Urothelium cell line (cell line): ENCODE measurements around the gene ADGRL4.
A peak's percentile ranks its signal among the peaks of the same experiment; 100 is the strongest.
"Not testable (repeated sequence)": the region's sequence is repeated elsewhere in the genome, so short reads cannot be mapped to it uniquely, and the experiment has no call there.

Experiments used
- DNase-seq: peaks from one replicate; pipeline ENCODE4 v3.0.0; 2011; ENCODE audit warnings: low spot score, mixed read lengths
- FAIRE-seq: peaks from 2 replicates; lab custom pipeline; 2011; peaks lifted over from hg19 to GRCh38; lab: Jason Lieb, UNC

ADGRL4 gene

GRCh38 chr1:79006564-79006963 lies at the start of gene ADGRL4:
Gene ADGRL4, minus strand, starts transcription at chr1:79006730. Its CDS starts 76 bp downstream, at chr1:79006654.
- DNase-seq (peak; percentile 59), FAIRE-seq (peak; percentile 62)

GRCh38 chr1:79055856-79056255 lies 49.3 kb upstream of the ADGRL4 start:
- no peak for DNase-seq
- no peak for FAIRE-seq

GRCh38 chr1:79052829-79053449 lies 46.4 kb upstream of the ADGRL4 start:
- FAIRE-seq = no peak

GRCh38 chr1:79044974-79045650 lies 38.6 kb upstream of the ADGRL4 start:
- no peak for FAIRE-seq
- no peak for DNase-seq

More at GRCh38 chr1:79052829-79053449, 46.4 kb upstream of the ADGRL4 start:
- DNase-seq = no peak

GRCh38 chr1:79043506-79043905 lies 37.0 kb upstream of the ADGRL4 start:
- FAIRE-seq (no peak), DNase-seq (peak; percentile 24)

- DNase-seq (no peak), FAIRE-seq (no peak)
These were observed 36.0 kb upstream of the ADGRL4 start for GRCh38 chr1:79042539-79042938.

- FAIRE-seq (no peak), DNase-seq (peak; percentile 12)
These were observed 35.6 kb upstream of the ADGRL4 start for GRCh38 chr1:79042117-79042516.

- DNase-seq = no peak
- FAIRE-seq = no peak
These were observed 35.1 kb upstream of the ADGRL4 start for GRCh38 chr1:79041666-79042065.

- FAIRE-seq = no peak
These were observed 34.0 kb upstream of the ADGRL4 start for GRCh38 chr1:79040424-79041082.

GRCh38 chr1:79037085-79037484 lies 30.6 kb upstream of the ADGRL4 start:
- FAIRE-seq (no peak), DNase-seq (no peak)

More at GRCh38 chr1:79040424-79041082, 34.0 kb upstream of the ADGRL4 start:
- no peak for DNase-seq

- FAIRE-seq = no peak
- DNase-seq = no peak
These were observed 6.0 kb upstream of the ADGRL4 start for GRCh38 chr1:79012500-79012899.

GRCh38 chr1:79010589-79010988 lies 4.1 kb upstream of the ADGRL4 start:
- FAIRE-seq = no peak
- no peak for DNase-seq

- DNase-seq (peak; percentile 9), FAIRE-seq (no peak)
These were observed 585 bp downstream of the ADGRL4 start for GRCh38 chr1:79005945-79006344.

- FAIRE-seq (no peak), DNase-seq (no peak)
These were observed 1.6 kb downstream of the ADGRL4 start for GRCh38 chr1:79004916-79005315.

- DNase-seq (no peak), FAIRE-seq (no peak)
These were observed 9.7 kb downstream of the ADGRL4 start for GRCh38 chr1:78996791-78997190.

GRCh38 chr1:78987042-78987441 lies 19.5 kb downstream of the ADGRL4 start:
- DNase-seq (no peak), FAIRE-seq (no peak)

- no peak for FAIRE-seq
- DNase-seq = no peak
These were observed 26.0 kb downstream of the ADGRL4 start for GRCh38 chr1:78980511-78980910.

GRCh38 chr1:78972723-78973122 lies 33.8 kb downstream of the ADGRL4 start:
- FAIRE-seq = no peak

GRCh38 chr1:78967091-78967490 lies 39.4 kb downstream of the ADGRL4 start:
- DNase-seq, FAIRE-seq: not testable (repeated sequence)

More at GRCh38 chr1:78972723-78973122, 33.8 kb downstream of the ADGRL4 start:
- no peak for DNase-seq

GRCh38 chr1:78958711-78959110 lies 47.8 kb downstream of the ADGRL4 start:
- FAIRE-seq = no peak

GRCh38 chr1:78950826-78951225 lies 55.7 kb downstream of the ADGRL4 start:
- FAIRE-seq = no peak

More at GRCh38 chr1:78958711-78959110, 47.8 kb downstream of the ADGRL4 start:
- no peak for DNase-seq

GRCh38 chr1:78949227-78949626 lies 57.3 kb downstream of the ADGRL4 start:
- no peak for FAIRE-seq
- DNase-seq = no peak

More at GRCh38 chr1:78950826-78951225, 55.7 kb downstream of the ADGRL4 start:
- no peak for DNase-seq
